ENCODE measurements around the gene HMBS.
A peak's percentile ranks its signal among the peaks of the same experiment; 100 is the strongest.
"Not testable (repeated sequence)": the region's sequence is repeated elsewhere in the genome, so short reads cannot be mapped to it uniquely, and the experiment has no call there.

The HMBS gene

DNA sequence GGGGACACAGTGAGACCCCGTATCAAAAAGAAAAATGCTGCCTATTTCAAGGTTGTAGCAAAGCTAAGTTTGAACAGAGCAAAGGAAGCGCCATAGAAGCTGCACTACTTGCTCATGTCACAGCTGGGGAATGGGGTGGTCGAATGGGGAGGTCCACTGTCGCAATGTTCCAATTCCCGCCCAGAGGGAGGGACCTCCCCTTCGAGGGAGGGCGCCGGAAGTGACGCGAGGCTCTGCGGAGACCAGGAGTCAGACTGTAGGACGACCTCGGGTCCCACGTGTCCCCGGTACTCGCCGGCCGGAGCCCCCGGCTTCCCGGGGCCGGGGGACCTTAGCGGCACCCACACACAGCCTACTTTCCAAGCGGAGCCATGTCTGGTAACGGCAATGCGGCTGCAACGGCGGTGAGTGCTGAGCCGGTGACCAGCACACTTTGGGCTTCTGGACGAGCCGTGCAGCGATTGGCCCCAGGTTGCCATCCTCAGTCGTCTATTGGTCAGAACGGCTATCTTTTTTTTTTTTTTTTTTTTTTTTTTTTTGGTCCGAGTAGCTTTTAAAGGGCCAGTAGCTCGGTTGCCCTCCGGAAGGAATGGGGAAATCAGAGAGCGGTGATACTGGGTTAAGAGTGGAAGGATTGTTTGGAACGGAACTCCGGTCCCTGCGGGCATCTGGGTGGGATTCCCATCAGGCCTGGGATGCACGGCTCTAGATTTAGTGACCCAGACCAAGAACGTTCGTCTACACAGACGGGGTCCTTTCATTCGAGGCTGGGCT is at the start of gene HMBS:
Gene HMBS, plus strand, starts transcription at position 219 of the 774 bp plus-strand sequence. Its CDS starts 153 bp downstream, at position 372.
- peak; percentile 95 for DNase-seq (ENCODE audit: low spot score)

DNA sequence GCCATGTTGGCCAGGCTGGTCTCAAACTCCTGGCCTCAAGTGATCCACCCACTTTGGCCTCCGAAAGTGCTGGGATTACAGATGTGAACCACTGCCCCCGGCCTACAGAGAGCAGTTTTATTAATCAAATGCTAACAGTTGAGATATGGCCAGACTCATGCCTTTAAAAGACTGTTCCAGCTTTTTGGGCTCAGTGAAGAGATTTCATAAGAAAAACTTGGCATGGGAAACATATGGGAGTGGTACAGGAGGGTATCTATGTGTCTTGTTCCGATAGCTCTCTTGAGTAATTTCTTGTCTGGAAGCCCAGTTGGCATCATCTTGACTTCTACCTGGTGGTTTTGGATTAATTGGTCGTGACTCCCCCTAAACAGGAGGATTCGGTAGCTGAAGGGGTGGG is 45.8 kb upstream of the HMBS start:
- no peak for DNase-seq (ENCODE audit: low spot score)

DNA sequence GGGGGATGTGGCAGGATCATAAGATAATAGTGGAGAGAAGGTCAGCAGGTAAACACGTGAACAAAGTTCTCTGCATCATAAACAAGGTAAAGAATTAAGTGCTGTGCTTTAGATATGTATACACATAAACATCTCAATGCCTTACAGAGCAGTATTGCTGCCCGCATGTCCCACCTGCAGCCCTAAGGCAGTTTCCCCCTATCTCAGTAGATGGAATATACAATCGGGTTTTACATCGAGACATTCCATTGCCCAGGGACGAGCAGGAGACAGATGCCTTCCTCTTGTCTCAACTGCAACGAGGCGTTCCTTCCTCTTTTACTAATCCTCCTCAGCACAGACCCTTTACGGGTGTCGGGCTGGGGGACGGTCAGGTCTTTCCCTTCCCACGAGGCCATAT is 45.2 kb upstream of the HMBS start:
- not testable (repeated sequence) for DNase-seq (ENCODE audit: low spot score)

- DNase-seq (ENCODE audit: low spot score) = no peak
Observed at GRCh38 chr11:119041821-119042514, 42.7 kb upstream of the HMBS start.

DNA sequence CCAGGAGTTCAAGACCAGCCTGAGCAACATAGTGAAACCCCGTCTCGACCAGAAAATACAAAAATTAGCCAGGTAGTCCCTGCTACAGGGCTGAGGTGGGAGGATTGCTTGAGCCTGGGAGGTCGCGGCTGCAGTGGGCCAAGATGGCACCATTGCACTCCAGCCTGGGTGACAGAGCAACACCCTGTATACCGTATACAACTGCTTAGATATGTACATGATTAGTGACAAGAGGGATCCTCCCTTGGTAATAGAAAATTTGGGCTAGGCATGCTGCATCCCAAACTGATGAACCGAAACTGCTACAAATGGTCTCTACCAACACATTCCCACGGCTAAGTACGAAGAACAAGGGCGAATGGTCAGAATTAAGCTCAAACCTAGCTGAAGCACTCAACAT is 41.8 kb upstream of the HMBS start:
- DNase-seq (ENCODE audit: low spot score) = no peak

DNA sequence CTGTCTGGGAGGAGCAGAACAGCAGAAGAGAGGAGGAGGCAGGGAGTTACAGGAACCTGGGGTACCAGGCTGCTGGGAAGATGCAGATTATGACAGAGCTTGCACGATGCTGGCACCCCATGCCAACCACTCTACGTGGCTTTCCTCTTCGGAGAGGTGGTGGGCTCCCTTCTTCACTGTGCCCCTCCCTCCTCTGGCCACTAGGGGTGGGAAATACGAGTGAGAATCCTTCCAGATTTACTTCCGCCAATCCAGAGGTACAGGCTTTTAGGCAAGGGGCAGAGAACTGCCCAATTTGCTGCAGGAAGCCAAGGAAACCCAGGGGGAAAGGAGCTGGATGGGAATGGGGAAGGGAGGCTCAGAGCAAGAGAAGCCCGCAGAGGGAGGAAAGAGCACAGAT is 40.0 kb upstream of the HMBS start:
- no peak for DNase-seq (ENCODE audit: low spot score)

DNA sequence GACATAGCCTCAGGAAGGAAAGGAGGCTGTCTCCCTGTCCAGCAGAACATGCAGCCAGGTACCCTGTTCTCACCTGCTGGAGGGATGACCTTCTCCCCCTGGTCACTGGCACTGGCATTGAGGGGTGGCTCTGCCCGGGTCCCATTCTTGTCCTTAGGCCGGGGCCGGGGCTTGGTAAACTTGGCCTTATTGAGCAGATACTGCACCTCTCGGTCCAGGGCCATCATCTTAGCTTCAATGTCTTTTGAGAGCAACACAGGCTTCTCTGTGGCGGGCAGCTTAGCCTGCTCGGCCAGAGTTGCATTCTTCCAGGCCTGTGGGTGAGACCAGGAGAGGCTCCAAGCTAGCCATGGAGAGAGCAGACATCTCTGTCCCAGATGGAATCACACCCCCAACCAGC is 38.2 kb upstream of the HMBS start:
- DNase-seq (ENCODE audit: low spot score) = no peak

- no peak for DNase-seq (ENCODE audit: low spot score)
Observed at GRCh38 chr11:119047205-119047604, 37.5 kb upstream of the HMBS start.

DNA sequence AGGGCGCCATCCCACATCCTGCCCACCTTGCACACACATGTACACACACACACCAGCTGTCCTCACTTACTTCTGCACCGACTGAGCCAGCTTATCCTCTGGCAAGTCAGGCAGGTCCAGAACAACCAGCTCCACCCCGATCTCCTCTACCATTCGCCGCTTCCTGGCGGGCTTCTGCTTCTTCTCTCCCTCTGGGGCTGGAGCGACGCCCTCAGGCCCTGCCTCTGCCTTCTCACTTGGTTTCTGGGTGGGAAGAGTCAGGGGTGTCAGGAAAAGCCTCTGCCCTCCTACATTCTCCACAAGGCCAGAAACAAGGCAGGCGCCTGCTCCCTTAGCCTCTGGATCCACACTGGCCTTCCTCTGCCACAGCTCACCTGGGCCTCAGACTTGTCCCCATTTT is 36.0 kb upstream of the HMBS start:
- DNase-seq (ENCODE audit: low spot score) = no peak

DNA sequence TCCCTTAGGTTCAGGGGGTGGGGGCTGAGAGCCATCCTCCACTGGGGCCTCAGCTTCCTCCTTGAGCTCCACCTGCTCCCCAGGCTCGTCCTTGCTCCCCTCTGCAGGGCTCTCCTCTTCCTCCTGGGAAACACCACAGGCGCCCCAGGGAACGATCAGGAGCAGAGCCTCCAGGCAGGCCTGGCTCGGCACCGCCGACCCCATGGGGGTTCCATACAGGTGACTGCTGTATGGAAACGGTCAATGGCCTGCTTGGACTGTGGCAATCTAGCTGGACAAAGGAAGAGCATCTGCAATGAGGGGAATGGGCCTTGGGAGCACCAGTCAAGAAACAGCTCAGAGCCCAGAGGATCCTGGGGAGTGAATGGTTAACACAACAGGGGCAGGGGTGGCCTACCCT is 35.6 kb upstream of the HMBS start:
- DNase-seq (ENCODE audit: low spot score) = no peak

GRCh38 chr11:119051440-119052162 is 33.1 kb upstream of the HMBS start:
- DNase-seq (ENCODE audit: low spot score) = no peak

- DNase-seq (ENCODE audit: low spot score) = no peak
Observed at GRCh38 chr11:119052163-119052814, 32.4 kb upstream of the HMBS start.

DNA sequence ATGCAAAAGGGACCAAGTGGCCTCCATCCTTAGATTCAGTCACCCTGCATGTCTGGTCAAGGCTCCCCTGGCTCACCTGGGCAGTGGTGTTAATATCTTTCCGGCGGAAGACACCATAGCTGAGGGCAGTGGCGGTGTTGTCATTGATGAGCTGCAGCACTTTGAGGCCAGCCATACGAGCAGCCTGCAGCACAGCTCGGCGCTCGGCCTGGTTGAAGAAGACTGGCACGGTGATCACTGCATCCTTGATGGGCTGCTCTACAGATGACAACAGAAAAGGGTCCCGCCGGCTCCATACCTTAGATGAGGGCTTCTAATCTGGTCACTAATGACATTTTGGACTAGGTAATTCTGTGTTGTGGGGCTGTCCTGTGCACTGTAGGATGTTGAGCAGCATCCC is 30.3 kb upstream of the HMBS start:
- DNase-seq (ENCODE audit: low spot score) = no peak

GRCh38 chr11:119055901-119056300 is 28.8 kb upstream of the HMBS start:
- DNase-seq (ENCODE audit: low spot score) = peak; percentile 35

GRCh38 chr11:119056421-119056999 is 28.2 kb upstream of the HMBS start:
- DNase-seq (ENCODE audit: low spot score) = no peak

DNA sequence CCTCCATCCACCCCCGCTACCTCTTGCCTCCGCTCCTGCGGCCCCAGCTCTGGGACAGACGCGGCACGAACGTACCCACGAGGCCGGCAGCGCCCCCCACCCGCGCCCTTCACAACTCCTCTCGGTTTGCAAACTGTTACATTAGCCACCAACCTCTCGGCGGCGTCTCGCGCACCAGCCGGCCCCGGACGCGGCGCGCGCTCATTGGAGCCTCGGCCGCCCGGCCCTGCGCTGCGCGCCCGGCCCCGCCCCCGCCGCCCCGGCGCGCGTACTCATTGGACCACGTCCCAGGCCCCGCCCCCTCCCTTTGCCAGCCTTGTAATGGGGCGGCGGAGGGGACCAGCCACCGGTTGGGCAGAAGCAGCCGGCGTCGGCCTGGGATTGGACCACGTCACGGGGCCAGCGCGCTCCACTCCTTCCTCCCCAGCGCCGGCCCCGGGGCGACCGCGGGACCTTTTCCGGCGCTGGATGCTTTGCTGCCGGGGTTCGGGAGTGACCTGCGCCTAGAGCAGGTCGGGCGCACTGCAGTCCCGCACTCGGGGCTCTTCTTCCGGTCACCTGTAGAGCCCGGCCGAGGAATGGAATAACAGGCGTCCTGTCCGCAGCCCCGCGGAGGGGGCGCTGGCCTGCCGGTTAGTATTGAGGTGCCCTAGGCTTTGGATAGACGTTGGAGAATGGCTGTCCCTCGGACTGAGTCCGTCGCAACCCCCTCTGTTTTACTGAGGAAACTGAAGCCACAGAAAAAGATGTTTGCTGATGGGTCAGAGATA is 27.5 kb upstream of the HMBS start, which contains the start of gene HYOU1:
Gene HYOU1, minus strand, starts transcription at position 206 of the 770 bp plus-strand sequence. CDS start 1,045 bp downstream, outside the sequence.
- DNase-seq (ENCODE audit: low spot score) = peak; percentile 98

- DNase-seq (ENCODE audit: low spot score) = not testable (repeated sequence)
Observed at GRCh38 chr11:119059128-119059527, 25.6 kb upstream of the HMBS start.

DNA sequence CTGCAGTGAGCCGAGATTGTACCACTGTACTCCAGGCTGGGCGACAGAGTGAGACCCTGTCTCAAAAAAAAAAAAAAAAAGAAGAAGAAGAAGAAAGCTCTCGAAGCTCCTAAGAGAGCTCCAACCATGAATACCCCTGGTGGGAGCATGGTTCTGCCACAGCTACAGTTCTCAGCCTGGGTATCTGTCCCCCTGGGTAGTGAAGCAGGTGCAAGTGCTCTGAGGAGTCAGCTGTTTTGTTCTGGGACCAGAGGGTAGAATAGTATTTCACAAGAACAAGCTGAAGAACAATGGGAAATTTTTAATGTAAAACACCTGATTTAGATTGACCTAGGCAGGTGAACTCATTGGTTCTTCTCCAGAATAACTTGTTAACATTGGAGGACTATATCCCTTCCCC is 23.4 kb upstream of the HMBS start:
- DNase-seq (ENCODE audit: low spot score) = no peak

GRCh38 chr11:119062779-119063178 is 21.9 kb upstream of the HMBS start:
- peak; percentile 45 for DNase-seq (ENCODE audit: low spot score)

- DNase-seq (ENCODE audit: low spot score) = peak; percentile 25
Observed at GRCh38 chr11:119065369-119065768, 19.3 kb upstream of the HMBS start.
